HEK293T (cell line): ENCODE results near the gene CNPPD1.

Experiments
- CTCF ChIA-PET: fragments of 350-600 bp; formaldehyde crosslinking; extraction: SDS; loops from one replicate; lab custom pipeline; 2021; ENCODE audit warnings: antibody characterized with exemption, inconsistent platforms; lab: Yijun Ruan, JAX
- POLR2A ChIA-PET: fragments of 350-600 bp; formaldehyde crosslinking; extraction: SDS; loops from one replicate; lab custom pipeline; 2020; ENCODE audit warnings: antibody characterized with exemption, inconsistent platforms; lab: Yijun Ruan, JAX
- DNase-seq: peaks from one replicate; pipeline ENCODE4 v3.0.0; 2012; ENCODE audit warnings: mixed read lengths; ENCODE audit errors: extremely low spot score
- ARNT ChIP-seq: fragments of 450-650 bp; IDR thresholded peaks from 2 replicates; pipeline ENCODE4 v1.6.1; 2017; ENCODE audit warnings: mild to moderate bottlenecking
- BHLHE40 ChIP-seq: fragments of 450-650 bp; IDR thresholded peaks from 2 replicates; pipeline ENCODE4 v1.6.1; 2016; ENCODE audit warnings: mild to moderate bottlenecking, moderate library complexity, borderline replicate concordance
- CTBP1 ChIP-seq: fragments of 450-650 bp; IDR thresholded peaks from 2 replicates; pipeline ENCODE4 v1.6.1; 2016; ENCODE audit warnings: borderline replicate concordance
- ELF4 ChIP-seq: fragments of 450-650 bp; IDR thresholded peaks from 2 replicates; pipeline ENCODE4 v1.6.1; 2017; ENCODE audit warnings: antibody characterized with exemption
- FOXA1 ChIP-seq: fragments of 450-650 bp; IDR thresholded peaks from 2 replicates; pipeline ENCODE4 v1.6.1; 2016; ENCODE audit warnings: mild to moderate bottlenecking
- FOXK2 ChIP-seq: fragments of 450-650 bp; IDR thresholded peaks from 2 replicates; pipeline ENCODE4 v1.6.1; 2016; ENCODE audit warnings: mild to moderate bottlenecking
- FOXM1 ChIP-seq: fragments of 450-650 bp; IDR thresholded peaks from 2 replicates; pipeline ENCODE4 v1.6.1; 2017; ENCODE audit warnings: mild to moderate bottlenecking, borderline replicate concordance
- HDGF ChIP-seq: fragments of 450-650 bp; IDR thresholded peaks from 2 replicates; pipeline ENCODE4 v1.6.1; 2017; ENCODE audit warnings: antibody characterized with exemption, borderline replicate concordance
- L3MBTL2 ChIP-seq: fragments of 450-650 bp; conservative IDR thresholded peaks from 2 replicates; pipeline ENCODE4 v1.6.1; 2016; ENCODE audit warnings: mild to moderate bottlenecking
- LEF1 ChIP-seq: fragments of 450-650 bp; IDR thresholded peaks from 2 replicates; pipeline ENCODE4 v1.6.1; 2017; ENCODE audit warnings: mild to moderate bottlenecking, borderline replicate concordance
- NFRKB ChIP-seq: fragments of 450-650 bp; IDR thresholded peaks from 2 replicates; pipeline ENCODE4 v1.6.1; 2016; ENCODE audit warnings: mild to moderate bottlenecking, moderate library complexity
- SP1 ChIP-seq: fragments of 450-650 bp; IDR thresholded peaks from 2 replicates; pipeline ENCODE4 v1.6.1; 2017
- SUZ12 ChIP-seq: fragments of 450-650 bp; IDR thresholded peaks from 2 replicates; pipeline ENCODE4 v1.6.1; 2016; ENCODE audit warnings: mild to moderate bottlenecking
- TARDBP ChIP-seq: fragments of 450-650 bp; IDR thresholded peaks from 2 replicates; pipeline ENCODE4 v1.6.1; 2016
- ZNF384 ChIP-seq: fragments of 450-650 bp; IDR thresholded peaks from 2 replicates; pipeline ENCODE4 v1.6.1; 2016
- TF ChIP-seq, protein P1 (sequence below): fragments of 450-650 bp; IDR thresholded peaks from 2 replicates; pipeline ENCODE4 v1.6.1; 2016

The CNPPD1 gene

DNA sequence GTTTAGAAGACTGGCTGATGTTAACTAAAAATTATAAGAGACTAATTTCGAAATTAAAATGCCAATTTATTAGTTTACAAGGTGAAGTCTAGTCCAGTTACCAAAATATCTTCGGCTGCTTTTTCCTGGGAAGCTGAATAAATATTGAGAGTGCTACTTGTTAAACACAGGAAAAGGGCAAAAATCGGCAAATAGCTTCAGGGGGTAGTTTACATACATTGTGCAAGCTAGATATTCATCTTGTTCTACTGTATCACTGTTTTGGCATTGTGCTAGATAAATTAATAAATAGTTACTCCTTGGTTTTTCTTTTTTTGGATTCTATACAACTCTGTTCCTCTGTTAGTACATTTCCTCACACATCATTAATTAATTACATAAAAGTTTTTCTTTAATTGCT lies 45.4 kb downstream of the CNPPD1 start:
- TF ChIP-seq ELF4 (no peak), CTBP1 (no peak), SP1 (no peak), LEF1 (no peak), NFRKB (no peak), HDGF (no peak), TARDBP (no peak), SUZ12 (no peak), FOXK2 (no peak), FOXA1 (no peak), FOXM1 (no peak)
- TF ChIP-seq, protein P1, sequence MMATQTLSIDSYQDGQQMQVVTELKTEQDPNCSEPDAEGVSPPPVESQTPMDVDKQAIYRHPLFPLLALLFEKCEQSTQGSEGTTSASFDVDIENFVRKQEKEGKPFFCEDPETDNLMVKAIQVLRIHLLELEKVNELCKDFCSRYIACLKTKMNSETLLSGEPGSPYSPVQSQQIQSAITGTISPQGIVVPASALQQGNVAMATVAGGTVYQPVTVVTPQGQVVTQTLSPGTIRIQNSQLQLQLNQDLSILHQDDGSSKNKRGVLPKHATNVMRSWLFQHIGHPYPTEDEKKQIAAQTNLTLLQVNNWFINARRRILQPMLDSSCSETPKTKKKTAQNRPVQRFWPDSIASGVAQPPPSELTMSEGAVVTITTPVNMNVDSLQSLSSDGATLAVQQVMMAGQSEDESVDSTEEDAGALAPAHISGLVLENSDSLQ: no peak
- ChIA-PET CTCF (interaction anchor here (0.6 to 1.7 kb wide), 2 partner anchors 9 to 23 kb away, joined by 4 to 5 read pairs; no protein-coding TSS in a partner anchor), POLR2A (interaction anchor here (1.1 kb wide), 1 partner anchor 23 kb away, joined by 3 read pairs; no protein-coding TSS in a partner anchor)
- no peak for DNase-seq

DNA sequence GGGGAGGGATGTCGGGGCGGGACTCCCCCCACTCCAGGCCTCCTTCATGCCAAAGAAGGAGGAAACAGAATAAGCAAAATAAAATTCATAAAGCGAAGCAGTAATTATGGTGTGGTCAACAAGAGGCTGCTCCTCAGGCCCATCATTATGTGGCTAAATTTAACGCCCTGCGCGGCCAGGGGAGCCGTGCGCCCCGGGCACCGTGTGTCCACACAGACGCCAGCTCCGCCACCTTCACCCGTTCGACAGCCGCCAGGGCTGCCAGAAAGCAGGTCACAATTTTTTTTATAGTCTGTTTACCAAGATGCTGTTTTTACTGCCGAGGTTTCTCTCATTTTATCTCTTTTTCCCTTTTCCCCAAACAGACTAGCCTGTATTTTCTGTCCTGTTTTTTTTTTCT lies 47.1 kb downstream of the CNPPD1 start:
- TF ChIP-seq ARNT (no peak), SUZ12 (no peak), BHLHE40 (no peak), FOXK2 (no peak), NFRKB (no peak), TARDBP (no peak), LEF1 (no peak), HDGF (no peak), CTBP1 (no peak), FOXA1 (no peak), FOXM1 (no peak), L3MBTL2 (no peak), ELF4 (no peak), ZNF384 (no peak), SP1 (no peak)
- TF ChIP-seq, protein P1: no peak
- POLR2A ChIA-PET: no interaction called here
- no peak for DNase-seq
- CTCF ChIA-PET: interaction anchor here (0.6 kb wide), 1 partner anchor 56 kb away, joined by 3 read pairs; no protein-coding TSS in a partner anchor

DNA sequence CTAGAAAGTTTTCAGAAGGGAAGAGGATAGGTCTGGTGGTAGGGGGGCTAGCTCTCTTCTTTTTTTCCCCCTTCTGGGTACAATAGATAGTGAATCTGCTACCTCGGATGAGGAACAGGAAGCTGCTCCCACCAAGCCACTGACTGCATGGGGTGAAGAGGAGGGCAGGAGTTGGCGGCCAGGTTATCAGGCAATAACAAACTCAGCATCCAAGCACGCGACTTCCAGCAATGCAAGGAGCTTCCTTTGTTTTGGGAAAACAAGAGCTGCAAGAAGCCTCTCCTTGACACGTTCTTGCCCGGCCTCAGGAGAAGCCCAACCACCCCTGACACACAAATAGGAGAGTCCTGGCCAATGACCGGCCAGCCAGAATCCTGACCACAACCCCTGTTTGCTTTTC lies 48.3 kb downstream of the CNPPD1 start:
- CTCF ChIA-PET: interaction anchor here (1.0 kb wide), 1 partner anchor 9 kb away, joined by 4 read pairs; no protein-coding TSS in a partner anchor
- POLR2A ChIA-PET: no interaction called here
- no peak for DNase-seq
- TF ChIP-seq SP1 (no peak), FOXK2 (no peak), NFRKB (no peak)

DNA sequence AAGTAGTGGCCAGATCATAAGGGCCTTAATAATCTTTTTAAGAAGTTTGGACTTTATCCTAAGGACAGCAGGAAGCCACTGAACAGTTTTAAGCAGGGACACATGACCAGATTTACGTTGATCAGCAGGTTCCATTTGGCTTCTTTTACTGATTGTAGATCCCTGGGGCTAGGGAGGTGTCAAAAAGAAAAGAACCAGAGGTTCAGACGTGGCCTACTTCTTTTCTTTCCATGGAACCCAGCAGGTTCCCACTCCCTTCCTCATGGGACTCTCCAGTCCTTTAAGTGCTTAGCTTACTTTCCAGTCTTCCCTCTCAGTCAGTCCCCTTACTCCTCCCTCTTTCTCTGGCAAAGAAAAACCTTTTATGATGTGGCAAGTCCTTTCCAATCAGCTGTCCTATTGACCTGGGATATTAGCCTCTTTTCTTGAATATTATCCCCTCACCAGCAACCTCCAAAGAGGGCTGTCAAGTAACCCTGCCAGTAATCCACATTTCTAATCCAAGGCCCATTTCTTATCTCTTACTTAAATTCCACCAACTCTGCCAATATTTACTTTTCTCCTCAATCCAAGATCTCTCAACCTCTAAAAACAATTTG lies 49.6 kb downstream of the CNPPD1 start:
- POLR2A ChIA-PET: interaction anchor here (0.5 kb wide), 1 partner anchor 126 kb away, joined by 3 read pairs; the partner anchor contains the start of gene TUBA4B
- no peak for TF ChIP-seq ARNT
- TF ChIP-seq FOXM1: no peak
- no peak for TF ChIP-seq TARDBP
- TF ChIP-seq SP1: no peak
- TF ChIP-seq LEF1: no peak
- no peak for TF ChIP-seq ELF4
- TF ChIP-seq, protein P1: no peak
- TF ChIP-seq BHLHE40: no peak
- TF ChIP-seq FOXA1: no peak
- no peak for TF ChIP-seq ZNF384
- no peak for TF ChIP-seq FOXK2
- no peak for TF ChIP-seq HDGF
- TF ChIP-seq L3MBTL2: no peak
- TF ChIP-seq SUZ12: no peak
- no peak for TF ChIP-seq CTBP1
- no peak for TF ChIP-seq NFRKB
- no peak for DNase-seq
- CTCF ChIA-PET: interaction anchor here (0.5 to 2.5 kb wide), 3 partner anchors 8 to 174 kb away, joined by 3 to 8 read pairs (median 4); no protein-coding TSS in a partner anchor

DNA sequence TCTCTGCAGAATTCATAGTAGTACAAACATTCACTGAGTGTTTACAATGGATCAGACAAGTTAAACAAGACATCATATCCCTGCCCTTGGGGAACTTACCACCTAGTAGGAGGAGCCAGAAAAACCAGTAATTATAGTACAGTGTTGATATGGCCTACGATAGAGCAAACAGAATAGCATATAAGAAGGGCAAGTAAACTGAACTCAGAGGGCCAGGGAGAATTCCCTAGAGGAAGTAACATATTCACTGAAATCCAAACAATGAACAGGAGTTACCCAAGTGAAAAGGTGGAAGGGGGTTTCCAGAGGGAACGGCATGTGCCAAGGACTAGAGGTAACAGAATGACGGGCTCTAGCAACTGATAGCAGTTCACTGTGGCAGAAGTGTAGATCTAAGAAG lies 50.2 kb downstream of the CNPPD1 start:
- ChIA-PET POLR2A (interaction anchor here (0.5 kb wide), 1 partner anchor 126 kb away, joined by 3 read pairs; the partner anchor contains the start of gene TUBA4B), CTCF (interaction anchor here (2.5 kb wide), 1 partner anchor 97 kb away, joined by 8 read pairs; no protein-coding TSS in a partner anchor)
- TF ChIP-seq TARDBP (no peak), L3MBTL2 (no peak), ELF4 (no peak), BHLHE40 (no peak), CTBP1 (no peak), FOXM1 (no peak), ZNF384 (no peak), NFRKB (no peak), LEF1 (no peak), FOXK2 (no peak), SP1 (no peak), SUZ12 (no peak)
- TF ChIP-seq, protein P1: no peak
- no peak for DNase-seq
